ENCODE measurements around the gene CD300LF.

DNA sequence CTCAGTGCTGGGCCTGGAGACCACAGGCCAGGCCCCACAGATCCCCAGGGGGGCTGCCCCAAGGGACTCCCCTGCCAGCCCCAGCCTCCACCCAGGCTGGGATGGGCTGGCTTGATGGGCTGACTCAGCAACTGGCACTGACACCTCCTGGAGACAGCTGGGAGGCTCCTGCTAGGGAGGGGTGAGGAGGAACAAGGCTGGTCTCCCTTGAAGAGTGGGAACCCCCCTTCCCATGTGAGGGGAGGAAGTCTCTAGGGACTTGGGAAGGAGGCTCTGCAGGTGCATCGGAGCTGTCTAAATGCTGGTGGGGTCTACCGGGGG lies 46.1 kb upstream of the CD300LF start:
- TF ChIP-seq, protein P1, sequence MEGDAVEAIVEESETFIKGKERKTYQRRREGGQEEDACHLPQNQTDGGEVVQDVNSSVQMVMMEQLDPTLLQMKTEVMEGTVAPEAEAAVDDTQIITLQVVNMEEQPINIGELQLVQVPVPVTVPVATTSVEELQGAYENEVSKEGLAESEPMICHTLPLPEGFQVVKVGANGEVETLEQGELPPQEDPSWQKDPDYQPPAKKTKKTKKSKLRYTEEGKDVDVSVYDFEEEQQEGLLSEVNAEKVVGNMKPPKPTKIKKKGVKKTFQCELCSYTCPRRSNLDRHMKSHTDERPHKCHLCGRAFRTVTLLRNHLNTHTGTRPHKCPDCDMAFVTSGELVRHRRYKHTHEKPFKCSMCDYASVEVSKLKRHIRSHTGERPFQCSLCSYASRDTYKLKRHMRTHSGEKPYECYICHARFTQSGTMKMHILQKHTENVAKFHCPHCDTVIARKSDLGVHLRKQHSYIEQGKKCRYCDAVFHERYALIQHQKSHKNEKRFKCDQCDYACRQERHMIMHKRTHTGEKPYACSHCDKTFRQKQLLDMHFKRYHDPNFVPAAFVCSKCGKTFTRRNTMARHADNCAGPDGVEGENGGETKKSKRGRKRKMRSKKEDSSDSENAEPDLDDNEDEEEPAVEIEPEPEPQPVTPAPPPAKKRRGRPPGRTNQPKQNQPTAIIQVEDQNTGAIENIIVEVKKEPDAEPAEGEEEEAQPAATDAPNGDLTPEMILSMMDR (conservative IDR thresholded peaks at IDR 0.05; ENCODE audit: low read depth, low read length): no peak
- TF ChIP-seq EZH2 (IDR thresholded peaks at IDR 0.05; ENCODE audit: low read length, unreplicated experiment) (no peak), EZH2phosphoT487 (IDR thresholded peaks at IDR 0.05; ENCODE audit: borderline replicate concordance, low read length) (no peak)

Measured in PC-3 (cell line).